DND-41 (cell line): Measurements from ENCODE around the gene ZXDC.

ENCODE experiments used
- CTCF ChIP-seq: IDR thresholded peaks from 2 replicates; pipeline ENCODE4 v1.5.1; 2012; ENCODE audit warnings: borderline replicate concordance, low read length, moderate library complexity, mild to moderate bottlenecking; ENCODE audit not compliant: poor library complexity, severe bottlenecking; ENCODE audit errors: extremely low read depth
- EZH2 ChIP-seq: IDR thresholded peaks from 3 replicates; pipeline ENCODE4 v1.6.1; 2012; ENCODE audit warnings: borderline replicate concordance, low read depth, mild to moderate bottlenecking, moderate library complexity, low read length, inconsistent platforms; ENCODE audit not compliant: severe bottlenecking

- TF ChIP-seq CTCF (no peak), EZH2 (no peak)
Observed at GRCh38 chr3:126507886-126508285, 32.2 kb upstream of the ZXDC start.
